ENCODE measurements around the gene IGSF9B. TPM values are rescaled to one million over a fixed set of nuclear protein-coding genes. Genes with fewer than 3 reads are reported as not detected.

The IGSF9B gene
- total and polyA plus RNA-seq, 2 of the 13 experiments (the other 11 are each of a cell fraction or from before 2014, with no cell fraction given): not detected

DNA sequence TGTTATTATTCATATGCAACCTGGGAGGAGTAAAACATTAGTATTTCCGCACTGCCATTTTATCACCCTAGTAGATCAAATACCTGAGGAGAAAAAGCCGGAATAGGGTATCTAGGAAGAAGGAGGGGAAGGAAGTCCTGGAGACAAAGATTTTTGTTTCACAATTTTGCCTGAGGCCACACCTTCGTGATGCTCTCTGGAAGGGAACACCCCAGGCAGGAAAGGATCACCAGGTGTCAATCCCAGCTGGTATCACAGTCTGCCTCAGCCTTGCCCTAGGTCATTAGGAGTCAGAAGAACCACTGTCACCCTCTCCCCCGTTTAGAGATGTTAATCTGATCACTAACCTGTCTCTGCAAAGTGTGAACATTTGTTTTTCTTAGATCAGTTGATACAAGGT, 35.4 kb upstream of the IGSF9B start:
- Histone ChIP-seq H3K36me3 (replicated peaks in 1 of 2; ENCODE audit: control insufficient read depth in 1 of 2, insufficient read depth in 2 of 2, low read length in 2 of 2) (no peaks in the 10 kb centered on the region), H3K9me3 (ENCODE audit: low read length) (no peaks in the 10 kb centered on the region), H3K27ac (ENCODE audit: extremely low read length, insufficient read depth, low read length) (no peak overlapping the region), H3K4me3 (replicated peaks in 1 of 3; ENCODE audit: insufficient read depth in 1 of 3, low read depth in 2 of 3, low read length in 3 of 3) (no peak overlapping the region), H2AFZ (ENCODE audit: low read length) (no peak overlapping the region), H3K4me1 (ENCODE audit: insufficient read depth, low read length) (no peaks in the 10 kb centered on the region), H3K27me3 (ENCODE audit: control insufficient read depth in 1 of 2, insufficient read depth in 2 of 2, low read length in 2 of 2) (peaks cover 9 to 55% of the 10 kb centered on the region in 2 experiments), H4K20me1 (ENCODE audit: insufficient read depth, low read length) (no peaks in the 10 kb centered on the region), H3K79me2 (ENCODE audit: insufficient read depth, low read length) (no peaks in the 10 kb centered on the region), H3K9ac (ENCODE audit: insufficient read depth, low read depth, low read length) (no peak overlapping the region), H3K4me2 (ENCODE audit: low read depth, low read length) (no peak overlapping the region)
- no peak for DNase-seq (ENCODE audit: low spot score)
- FAIRE-seq: no peak
- ATAC-seq: no peak
- BruUV-seq (replicated peaks): no TSS peak
- ChIA-PET CTCF (ENCODE audit: low intra/inter-chr PET ratio, low total read pairs) (no interaction called here), POLR2A (no interaction called here)
- in situ Hi-C loops (cut with HindIII; ENCODE audit: extremely low pct_ligation_motif_present, low pct_unique_long_range_greater_than_20kb): no loop called here
- intact Hi-C loops (cut with micrococcal nuclease; ENCODE audit: unreplicated experiment): no loop called here
- WGBS (ENCODE audit: low lambda C conversion rate): under 1% methylated on average over 4 of the region's 4 CpGs
- TF ChIP-seq, protein P1, sequence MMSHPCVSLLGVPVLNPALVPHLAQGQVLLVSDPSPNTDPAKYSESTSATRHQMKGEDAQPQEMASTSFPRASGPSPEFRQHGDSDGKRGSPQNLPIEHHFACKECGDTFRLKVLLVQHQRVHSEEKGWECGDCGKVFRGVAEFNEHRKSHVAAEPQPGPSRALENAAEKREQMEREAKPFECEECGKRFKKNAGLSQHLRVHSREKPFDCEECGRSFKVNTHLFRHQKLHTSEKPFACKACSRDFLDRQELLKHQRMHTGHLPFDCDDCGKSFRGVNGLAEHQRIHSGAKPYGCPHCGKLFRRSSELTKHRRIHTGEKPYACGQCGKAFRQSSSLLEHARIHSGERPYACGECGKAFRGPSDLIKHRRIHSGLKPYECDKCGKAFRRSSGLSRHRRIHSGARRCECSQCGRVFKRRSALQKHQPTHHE (CRISPR knock-in tag; IDR thresholded peaks at IDR 0.05; ENCODE audit: borderline replicate concordance): no peak
- no peak for TF ChIP-seq JUND (CRISPR knock-in tag; IDR thresholded peaks at IDR 0.05)
- no peak for TF ChIP-seq SPEN (CRISPR knock-in tag; IDR thresholded peaks at IDR 0.05; ENCODE audit: low read depth)
- TF ChIP-seq WIZ (CRISPR knock-in tag; IDR thresholded peaks at IDR 0.05): no peak
- no peak for TF ChIP-seq ZNF317 (CRISPR knock-in tag; IDR thresholded peaks at IDR 0.05)
- no peak for TF ChIP-seq RXRA (CRISPR knock-in tag; IDR thresholded peaks at IDR 0.05)
- TF ChIP-seq REXO4 (CRISPR knock-in tag; IDR thresholded peaks at IDR 0.05; ENCODE audit: borderline replicate concordance): no peak
- no peak for TF ChIP-seq RBAK (CRISPR knock-in tag; IDR thresholded peaks at IDR 0.05)
- TF ChIP-seq, protein P2, sequence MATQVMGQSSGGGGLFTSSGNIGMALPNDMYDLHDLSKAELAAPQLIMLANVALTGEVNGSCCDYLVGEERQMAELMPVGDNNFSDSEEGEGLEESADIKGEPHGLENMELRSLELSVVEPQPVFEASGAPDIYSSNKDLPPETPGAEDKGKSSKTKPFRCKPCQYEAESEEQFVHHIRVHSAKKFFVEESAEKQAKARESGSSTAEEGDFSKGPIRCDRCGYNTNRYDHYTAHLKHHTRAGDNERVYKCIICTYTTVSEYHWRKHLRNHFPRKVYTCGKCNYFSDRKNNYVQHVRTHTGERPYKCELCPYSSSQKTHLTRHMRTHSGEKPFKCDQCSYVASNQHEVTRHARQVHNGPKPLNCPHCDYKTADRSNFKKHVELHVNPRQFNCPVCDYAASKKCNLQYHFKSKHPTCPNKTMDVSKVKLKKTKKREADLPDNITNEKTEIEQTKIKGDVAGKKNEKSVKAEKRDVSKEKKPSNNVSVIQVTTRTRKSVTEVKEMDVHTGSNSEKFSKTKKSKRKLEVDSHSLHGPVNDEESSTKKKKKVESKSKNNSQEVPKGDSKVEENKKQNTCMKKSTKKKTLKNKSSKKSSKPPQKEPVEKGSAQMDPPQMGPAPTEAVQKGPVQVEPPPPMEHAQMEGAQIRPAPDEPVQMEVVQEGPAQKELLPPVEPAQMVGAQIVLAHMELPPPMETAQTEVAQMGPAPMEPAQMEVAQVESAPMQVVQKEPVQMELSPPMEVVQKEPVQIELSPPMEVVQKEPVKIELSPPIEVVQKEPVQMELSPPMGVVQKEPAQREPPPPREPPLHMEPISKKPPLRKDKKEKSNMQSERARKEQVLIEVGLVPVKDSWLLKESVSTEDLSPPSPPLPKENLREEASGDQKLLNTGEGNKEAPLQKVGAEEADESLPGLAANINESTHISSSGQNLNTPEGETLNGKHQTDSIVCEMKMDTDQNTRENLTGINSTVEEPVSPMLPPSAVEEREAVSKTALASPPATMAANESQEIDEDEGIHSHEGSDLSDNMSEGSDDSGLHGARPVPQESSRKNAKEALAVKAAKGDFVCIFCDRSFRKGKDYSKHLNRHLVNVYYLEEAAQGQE (IDR thresholded peaks at IDR 0.05; ENCODE audit: borderline replicate concordance in 1 of 2, low read depth in 1 of 2, low read length in 2 of 2): no peak
- TF ChIP-seq, protein P3, sequence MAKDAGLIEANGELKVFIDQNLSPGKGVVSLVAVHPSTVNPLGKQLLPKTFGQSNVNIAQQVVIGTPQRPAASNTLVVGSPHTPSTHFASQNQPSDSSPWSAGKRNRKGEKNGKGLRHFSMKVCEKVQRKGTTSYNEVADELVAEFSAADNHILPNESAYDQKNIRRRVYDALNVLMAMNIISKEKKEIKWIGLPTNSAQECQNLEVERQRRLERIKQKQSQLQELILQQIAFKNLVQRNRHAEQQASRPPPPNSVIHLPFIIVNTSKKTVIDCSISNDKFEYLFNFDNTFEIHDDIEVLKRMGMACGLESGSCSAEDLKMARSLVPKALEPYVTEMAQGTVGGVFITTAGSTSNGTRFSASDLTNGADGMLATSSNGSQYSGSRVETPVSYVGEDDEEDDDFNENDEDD (CRISPR knock-in tag; IDR thresholded peaks at IDR 0.05; ENCODE audit: borderline replicate concordance): no peak
- TF ChIP-seq, protein P4, sequence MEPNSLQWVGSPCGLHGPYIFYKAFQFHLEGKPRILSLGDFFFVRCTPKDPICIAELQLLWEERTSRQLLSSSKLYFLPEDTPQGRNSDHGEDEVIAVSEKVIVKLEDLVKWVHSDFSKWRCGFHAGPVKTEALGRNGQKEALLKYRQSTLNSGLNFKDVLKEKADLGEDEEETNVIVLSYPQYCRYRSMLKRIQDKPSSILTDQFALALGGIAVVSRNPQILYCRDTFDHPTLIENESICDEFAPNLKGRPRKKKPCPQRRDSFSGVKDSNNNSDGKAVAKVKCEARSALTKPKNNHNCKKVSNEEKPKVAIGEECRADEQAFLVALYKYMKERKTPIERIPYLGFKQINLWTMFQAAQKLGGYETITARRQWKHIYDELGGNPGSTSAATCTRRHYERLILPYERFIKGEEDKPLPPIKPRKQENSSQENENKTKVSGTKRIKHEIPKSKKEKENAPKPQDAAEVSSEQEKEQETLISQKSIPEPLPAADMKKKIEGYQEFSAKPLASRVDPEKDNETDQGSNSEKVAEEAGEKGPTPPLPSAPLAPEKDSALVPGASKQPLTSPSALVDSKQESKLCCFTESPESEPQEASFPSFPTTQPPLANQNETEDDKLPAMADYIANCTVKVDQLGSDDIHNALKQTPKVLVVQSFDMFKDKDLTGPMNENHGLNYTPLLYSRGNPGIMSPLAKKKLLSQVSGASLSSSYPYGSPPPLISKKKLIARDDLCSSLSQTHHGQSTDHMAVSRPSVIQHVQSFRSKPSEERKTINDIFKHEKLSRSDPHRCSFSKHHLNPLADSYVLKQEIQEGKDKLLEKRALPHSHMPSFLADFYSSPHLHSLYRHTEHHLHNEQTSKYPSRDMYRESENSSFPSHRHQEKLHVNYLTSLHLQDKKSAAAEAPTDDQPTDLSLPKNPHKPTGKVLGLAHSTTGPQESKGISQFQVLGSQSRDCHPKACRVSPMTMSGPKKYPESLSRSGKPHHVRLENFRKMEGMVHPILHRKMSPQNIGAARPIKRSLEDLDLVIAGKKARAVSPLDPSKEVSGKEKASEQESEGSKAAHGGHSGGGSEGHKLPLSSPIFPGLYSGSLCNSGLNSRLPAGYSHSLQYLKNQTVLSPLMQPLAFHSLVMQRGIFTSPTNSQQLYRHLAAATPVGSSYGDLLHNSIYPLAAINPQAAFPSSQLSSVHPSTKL (CRISPR knock-in tag; IDR thresholded peaks at IDR 0.05): no peak
- TF ChIP-seq ZNF790 (CRISPR knock-in tag; IDR thresholded peaks at IDR 0.05; ENCODE audit: borderline replicate concordance): no peak
- TF ChIP-seq, protein P5, sequence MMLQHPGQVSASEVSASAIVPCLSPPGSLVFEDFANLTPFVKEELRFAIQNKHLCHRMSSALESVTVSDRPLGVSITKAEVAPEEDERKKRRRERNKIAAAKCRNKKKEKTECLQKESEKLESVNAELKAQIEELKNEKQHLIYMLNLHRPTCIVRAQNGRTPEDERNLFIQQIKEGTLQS (CRISPR knock-in tag; IDR thresholded peaks at IDR 0.05): no peak
